Dermis blood vessel endothelial cell (primary cell): ENCODE data around the gene PGLYRP1. TPM values are rescaled to one million over a fixed set of nuclear protein-coding genes. Genes with fewer than 3 reads are reported as not detected.

Experiments
- DNase-seq: peaks from one replicate; pipeline ENCODE4 v3.0.0; 2010
- total RNA-seq: library from RNA; depleted of rRNA; stranded (reverse); fragments of >200 nt; gene quantifications from 2 replicates; pipeline ENCODE4 v1.2.3, GENCODE V29; 2014

Gene PGLYRP1, protein sequence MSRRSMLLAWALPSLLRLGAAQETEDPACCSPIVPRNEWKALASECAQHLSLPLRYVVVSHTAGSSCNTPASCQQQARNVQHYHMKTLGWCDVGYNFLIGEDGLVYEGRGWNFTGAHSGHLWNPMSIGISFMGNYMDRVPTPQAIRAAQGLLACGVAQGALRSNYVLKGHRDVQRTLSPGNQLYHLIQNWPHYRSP
- not detected in 2 replicates for total RNA-seq

DNA sequence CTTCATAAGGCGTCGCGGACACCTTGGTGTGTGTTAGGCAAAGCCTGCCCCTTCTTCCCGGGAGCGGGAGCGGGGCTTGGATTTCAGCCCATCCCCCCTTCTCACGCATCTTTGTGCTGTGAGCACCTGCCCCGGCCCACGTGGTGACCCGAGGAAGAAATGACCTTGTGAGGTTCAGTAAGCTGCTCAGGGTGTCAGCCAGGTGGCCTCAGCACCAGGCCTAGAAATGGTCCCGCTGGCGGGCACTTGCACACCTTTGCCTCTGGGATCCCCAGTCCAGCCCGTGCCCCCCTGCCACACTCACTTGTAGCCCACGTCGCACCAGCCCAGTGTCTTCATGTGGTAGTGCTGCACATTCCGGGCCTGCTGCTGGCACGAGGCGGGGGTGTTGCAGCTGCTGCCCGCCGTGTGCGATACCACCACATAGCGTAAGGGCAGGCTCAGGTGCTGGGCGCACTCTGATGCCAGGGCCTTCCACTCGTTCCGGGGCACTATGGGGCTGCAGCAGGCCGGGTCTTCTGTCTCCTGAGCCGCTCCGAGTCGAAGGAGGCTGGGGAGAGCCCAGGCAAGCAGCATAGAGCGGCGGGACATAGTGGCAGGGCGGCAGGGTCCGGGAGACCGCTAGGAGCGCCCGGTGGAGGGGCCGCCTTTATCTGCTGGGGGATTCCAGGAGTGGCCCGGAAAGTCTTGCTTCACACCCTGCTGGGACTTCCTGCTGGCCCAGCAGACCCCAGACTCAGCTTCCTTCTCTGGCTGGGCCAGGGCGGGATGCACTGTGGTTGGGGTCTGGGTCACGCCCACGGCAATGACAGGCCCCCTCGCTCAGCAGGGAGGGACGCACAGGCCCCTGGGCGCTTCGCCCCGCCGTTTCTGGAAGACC, at the start of gene PGLYRP1:
Gene PGLYRP1, minus strand, starts transcription at position 623 of the 880 bp plus-strand sequence. Its CDS starts 32 bp downstream, at position 591.
- no peak for DNase-seq

GRCh38 chr19:46069806-46070341, 47.0 kb upstream of the PGLYRP1 start:
- DNase-seq: peak; percentile 79

DNA sequence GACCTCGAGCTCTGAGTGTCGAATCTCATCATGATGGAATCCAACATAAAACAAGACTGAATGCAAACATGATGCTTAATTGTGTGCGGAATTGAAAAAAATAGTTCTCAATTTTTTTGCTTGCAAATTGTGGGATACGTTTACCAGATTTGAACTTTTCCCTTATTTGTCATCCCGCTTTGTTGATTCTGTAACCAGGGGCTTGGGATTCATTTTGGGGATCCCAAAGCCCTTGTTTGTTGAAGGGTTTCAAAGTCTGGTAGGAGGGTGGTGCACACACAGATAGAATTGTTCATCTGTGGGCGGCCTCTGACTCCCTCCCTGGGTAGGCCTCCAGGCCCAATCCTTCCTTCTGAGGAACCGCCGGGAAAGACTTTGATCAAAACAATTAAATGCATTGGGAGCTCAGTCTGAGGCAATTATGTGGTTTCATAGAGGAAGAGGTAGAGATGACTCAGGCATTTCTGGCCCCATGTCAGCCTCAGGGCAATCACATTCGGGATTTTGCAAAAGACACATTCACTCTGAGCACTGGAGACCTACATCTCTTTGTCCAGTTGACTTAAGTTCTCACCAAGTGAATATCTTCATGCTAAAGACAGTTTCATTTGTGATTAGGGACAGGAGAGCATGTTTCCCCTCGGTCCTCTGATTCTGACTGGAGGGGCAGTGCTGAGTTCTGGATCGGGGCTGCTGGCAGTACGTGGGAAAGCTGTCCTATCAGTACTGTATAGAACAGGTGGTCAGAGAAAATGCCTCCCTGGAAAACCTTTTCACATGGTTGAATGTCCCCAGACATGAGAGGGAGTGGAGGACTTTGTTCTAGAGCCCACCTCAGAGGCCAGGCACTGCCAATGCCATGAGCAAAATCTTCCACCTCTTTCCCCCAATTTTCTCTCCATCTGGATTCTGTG, 45.7 kb upstream of the PGLYRP1 start:
- peak; percentile 75 for DNase-seq

DNA sequence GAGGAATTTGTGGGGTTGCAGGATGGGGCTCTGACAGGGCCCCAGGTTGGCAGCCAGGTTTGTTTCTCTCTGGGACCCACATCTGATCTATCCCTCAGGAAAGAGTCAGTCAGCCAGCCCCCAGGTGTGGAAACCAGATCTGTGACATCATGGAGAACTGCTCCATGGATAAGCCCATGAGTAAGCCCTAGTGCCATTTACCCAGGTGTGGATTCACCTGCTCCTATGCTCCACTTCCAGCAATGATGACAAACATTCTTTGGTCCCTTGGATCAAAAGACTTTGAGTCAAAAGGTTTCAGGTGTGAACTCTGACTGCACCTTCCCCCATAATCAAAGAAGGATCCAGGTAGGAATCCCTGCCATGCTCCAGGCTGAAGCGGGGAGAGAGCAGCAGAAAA, 44.8 kb upstream of the PGLYRP1 start:
- DNase-seq: no peak

GRCh38 chr19:46066471-46066870, 43.6 kb upstream of the PGLYRP1 start:
- no peak for DNase-seq

DNA sequence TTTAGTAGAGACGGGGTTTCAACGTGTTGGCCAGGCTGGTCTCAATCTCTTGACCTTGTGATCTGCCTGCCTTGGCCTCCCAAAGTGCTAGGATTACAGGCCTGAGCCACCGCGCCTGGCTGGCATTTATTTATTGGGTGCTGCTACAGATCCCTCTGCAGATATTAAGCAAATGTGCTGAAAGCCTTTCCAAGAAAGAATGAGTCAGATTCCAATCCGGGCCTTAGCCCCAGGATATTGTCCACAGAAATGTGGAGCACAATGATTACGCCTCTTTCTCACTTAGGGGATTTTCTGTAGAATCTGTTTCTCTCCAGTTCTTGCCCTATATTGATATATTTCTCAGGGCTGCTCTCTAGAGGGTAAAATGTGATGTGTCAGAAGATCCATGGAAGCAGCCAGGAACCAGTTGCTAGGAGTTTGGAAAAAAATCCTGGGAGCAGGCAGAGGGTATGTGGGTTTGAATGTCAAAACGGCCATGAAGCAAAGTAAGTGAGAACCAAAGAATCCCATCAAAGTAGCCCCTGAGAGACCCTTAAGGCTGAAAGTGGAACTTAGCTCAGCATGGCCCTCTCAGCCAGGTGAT, 42.7 kb upstream of the PGLYRP1 start:
- DNase-seq: no peak

DNA sequence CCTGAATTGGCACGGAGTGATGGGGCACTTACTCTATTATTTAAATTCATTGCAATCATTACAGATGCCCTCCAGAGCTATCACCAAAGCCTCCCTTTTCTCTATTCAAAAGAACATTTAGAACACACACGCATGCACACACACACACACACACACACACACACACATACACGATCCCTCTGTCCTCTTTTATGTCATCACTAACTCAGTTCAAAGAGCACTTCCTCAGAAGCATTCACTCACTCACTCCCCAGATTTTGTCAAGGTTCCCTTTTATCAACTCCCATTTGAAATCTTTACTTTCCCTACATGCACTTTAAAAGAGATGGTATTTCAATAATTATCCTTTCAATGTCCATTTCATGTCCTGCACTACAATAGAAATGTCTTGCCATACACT, 40.3 kb upstream of the PGLYRP1 start:
- no peak for DNase-seq

GRCh38 chr19:46060012-46060411, 37.2 kb upstream of the PGLYRP1 start:
- no peak for DNase-seq

- DNase-seq: no peak
These were observed 35.9 kb upstream of the PGLYRP1 start for GRCh38 chr19:46058778-46059177.

GRCh38 chr19:46056536-46056935, 33.7 kb upstream of the PGLYRP1 start:
- no peak for DNase-seq

DNA sequence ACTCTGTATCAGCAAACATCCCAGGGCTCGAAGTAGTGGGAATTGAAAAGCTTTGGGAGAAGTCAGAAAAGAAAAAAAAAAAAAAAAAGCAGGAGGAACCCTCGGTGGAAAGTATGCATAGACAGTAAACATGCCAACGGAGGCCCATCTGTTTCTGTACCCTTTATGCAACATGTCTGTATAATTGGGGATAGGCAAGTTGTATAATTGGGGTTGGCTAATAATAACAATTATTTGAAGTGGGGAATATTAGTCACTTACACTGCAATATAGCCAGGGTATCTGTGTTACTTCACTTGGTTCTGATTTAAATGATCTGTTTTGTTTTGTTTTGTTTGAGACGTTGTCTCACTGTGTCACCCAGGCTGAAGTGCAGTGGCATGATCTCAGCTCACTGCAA, 30.0 kb upstream of the PGLYRP1 start:
- DNase-seq: no peak

- DNase-seq: no peak
These were observed 26.7 kb upstream of the PGLYRP1 start for GRCh38 chr19:46049597-46049996.

DNA sequence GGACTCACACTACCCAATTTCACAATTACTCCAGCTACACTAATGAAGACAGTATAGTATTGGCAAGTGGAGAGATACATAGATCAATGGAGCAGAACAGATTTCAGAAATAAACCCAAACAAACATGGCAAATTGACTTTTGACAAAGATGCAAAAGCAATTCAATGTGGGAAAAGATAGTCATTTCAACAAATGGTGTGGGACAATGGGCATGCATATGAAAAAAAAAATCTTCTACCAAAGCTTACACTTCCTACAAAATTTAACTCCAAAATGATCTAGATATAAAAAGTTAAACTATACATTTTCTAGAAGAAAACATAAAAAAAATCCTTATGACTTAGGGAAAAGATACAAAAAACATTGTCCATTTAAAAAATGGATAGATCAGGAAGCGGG, 20.7 kb upstream of the PGLYRP1 start:
- DNase-seq: no peak

- DNase-seq: no peak
These were observed 19.5 kb upstream of the PGLYRP1 start for GRCh38 chr19:46042252-46042883.

GRCh38 chr19:46040952-46041500, 18.2 kb upstream of the PGLYRP1 start, which contains the start of gene IGFL4:
Gene IGFL4, minus strand, starts transcription at chr19:46041002. Its CDS starts 40 bp downstream, at chr19:46040962.
- DNase-seq: no peak

- no peak for DNase-seq
These were observed 17.3 kb upstream of the PGLYRP1 start for GRCh38 chr19:46040125-46040524.

DNA sequence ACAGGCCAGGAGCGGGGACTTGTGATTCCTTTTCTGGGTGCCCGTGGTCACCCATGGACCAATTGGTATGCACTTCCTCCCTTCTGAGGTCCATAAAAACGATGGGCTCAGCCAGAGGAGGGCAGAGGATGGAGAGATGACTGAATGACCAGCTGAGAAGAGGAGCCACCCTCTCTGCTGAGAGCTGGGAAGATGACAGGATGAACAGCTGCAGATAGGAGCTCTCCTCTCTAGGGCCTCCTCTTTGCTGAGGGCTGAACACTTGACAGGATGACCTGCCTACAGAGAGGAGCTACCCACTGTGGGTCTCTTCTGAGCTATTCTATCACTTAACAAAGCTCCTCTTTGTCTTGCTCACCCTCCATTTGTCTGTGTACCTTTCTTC, 13.9 kb upstream of the PGLYRP1 start:
- DNase-seq: no peak

GRCh38 chr19:46035986-46036743, 13.3 kb upstream of the PGLYRP1 start:
- no peak for DNase-seq

DNA sequence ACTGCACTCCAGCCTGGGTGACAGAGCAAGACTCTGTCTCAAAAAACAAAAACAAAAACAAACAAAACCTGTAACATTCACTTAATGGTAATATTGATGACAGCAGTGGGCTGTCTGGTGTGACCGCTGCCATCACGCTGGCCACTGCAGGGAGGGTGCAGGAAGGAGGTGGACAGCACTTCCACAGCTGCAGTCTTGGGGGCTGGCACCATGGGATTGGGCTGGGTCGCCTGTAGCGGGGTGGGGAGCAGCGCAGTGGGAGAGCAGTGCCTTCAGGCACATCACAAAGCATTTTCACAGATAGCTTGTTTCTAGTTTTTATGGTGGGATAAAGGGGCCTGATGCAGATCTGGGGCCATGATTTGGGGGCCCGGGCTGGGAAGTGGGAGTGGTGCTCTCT, 12.7 kb upstream of the PGLYRP1 start:
- no peak for DNase-seq

DNA sequence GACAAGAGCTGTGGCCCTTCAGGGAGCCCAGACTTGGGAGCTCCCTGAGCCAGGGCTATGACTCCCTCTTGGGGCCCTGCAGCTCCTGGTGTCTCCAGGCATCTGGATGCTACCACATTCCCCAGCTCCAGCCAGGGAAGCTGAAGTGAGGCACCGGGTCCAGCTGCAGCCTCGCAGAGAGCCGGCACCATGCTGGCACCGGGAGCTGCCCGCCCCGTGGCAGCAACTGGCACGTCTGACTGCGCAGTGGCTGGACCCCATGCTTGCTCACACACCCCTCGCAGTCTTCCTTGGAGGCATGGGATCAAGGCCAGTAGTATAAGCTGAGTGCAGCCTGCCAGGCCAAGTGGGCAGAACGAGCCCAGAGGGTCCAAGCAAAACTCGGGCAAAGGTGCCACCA, 10.5 kb upstream of the PGLYRP1 start:
- no peak for DNase-seq

DNA sequence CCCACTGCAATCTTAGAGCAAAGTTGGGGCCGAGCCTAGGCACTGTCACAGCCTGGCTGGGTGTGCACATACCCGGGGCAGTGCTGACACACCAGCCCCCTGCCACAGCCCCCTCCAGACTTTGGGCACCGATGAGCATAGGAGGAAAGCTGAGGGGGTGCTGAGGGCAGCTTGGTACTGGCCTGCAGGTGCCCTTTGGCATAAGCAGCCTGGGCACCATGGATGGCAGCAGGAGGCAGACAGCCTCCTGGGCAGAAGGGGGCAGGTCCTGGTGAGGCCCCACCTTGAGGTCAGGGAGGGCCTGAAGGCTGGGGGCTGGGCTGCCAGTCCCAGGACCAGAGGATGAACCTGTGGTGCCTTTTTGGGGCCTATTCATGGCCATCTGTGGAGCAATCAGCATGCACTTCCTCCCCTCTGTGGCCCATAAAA, 9.8 kb upstream of the PGLYRP1 start:
- DNase-seq: no peak
